Sciatic nerve (tissue), 2 donors: ENCODE results near the gene GLI2. TPM values are rescaled to one million over a fixed set of nuclear protein-coding genes. Genes with fewer than 3 reads are reported as not detected.
A peak's percentile ranks its signal among the peaks of the same experiment; 100 is the strongest.

ENCODE experiments used
- ATAC-seq: fragments of 200-7000 bp; cut with Tn5 transposase; one replicate; pipeline ENCODE4 v1.9.1; 2020; ENCODE audit warnings: mild to moderate bottlenecking, moderate library complexity
- DNase-seq: peaks from one replicate; pipeline ENCODE4 v3.0.0-alpha.2; 2020; ENCODE audit warnings: low spot score
- intact Hi-C: fragments of 100-400 bp; cut with DNase I; formaldehyde crosslinking; loops from one replicate; pipeline ENCODE4 v1.14.2; 2022
- total RNA-seq: library from RNA; stranded (reverse); fragmentation: NEBNext Ultra II Directional; extraction: Animal tissue kit (Norgen Biotek cat#: 25700); gene quantifications from one replicate; pipeline ENCODE4 v1.2.1, GENCODE V29; 2021
- donor health status: DM: no; HTN: no; CAD: no.
- donor health status: DM: no; HTN: no; CAD: no.

Gene GLI2
- total RNA-seq, 1 donor from 2014 or later, result 14.4 TPM

- intact Hi-C loops, result no loop called here
- ATAC-seq (peak; percentile 84), DNase-seq (peak; percentile 83)
Measured at GRCh38 chr2:120765678-120766469, 30.2 kb downstream of the GLI2 start.

- DNase-seq, result peak; percentile 32
- ATAC-seq, result no peak
- intact Hi-C loops, result no loop called here
Measured at GRCh38 chr2:120766470-120767351, 31.0 kb downstream of the GLI2 start.

GRCh38 chr2:120767486-120768005 lies 31.9 kb downstream of the GLI2 start:
- ATAC-seq, result no peak
- no peak for DNase-seq
- intact Hi-C loops, result no loop called here

- ATAC-seq, result no peak
- intact Hi-C loops, result no loop called here
Measured at GRCh38 chr2:120768112-120769048, 32.7 kb downstream of the GLI2 start.

DNA sequence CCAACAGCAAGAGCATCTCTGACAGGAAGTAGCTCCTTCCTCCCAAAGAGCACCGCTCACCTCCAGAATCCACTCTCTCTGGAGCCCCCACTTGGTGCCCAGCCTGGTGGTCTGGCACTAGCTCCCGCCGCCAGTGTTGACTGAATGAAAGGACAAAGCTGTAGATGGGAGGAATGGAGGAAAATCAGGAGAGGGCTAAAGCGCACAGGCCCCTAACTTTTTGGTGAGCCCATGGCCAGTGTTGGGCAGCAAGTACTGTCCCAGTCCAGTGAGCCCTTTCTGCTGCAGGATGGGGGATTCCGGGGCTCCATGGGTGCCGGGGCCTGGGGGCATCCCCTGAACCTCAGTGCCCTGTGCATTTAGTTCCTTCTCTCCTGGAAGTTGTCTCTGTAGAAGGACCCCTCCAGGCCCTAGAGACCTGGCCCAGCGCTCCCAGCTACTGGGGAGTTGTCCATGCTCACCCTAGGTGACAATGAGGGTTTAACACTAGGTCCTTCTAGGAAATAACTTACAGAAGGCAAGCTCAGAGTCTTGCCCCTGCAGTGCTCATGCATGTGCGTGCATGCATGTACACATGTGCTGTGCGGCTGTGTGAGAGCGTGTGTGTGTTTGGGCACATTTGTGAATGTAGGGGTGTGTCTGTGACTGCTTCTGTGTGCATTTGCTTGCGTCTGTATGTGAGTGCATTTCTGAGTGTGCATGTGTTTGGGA lies 33.6 kb downstream of the GLI2 start:
- intact Hi-C loops, result no loop called here
- DNase-seq, result no peak
- no peak for ATAC-seq

More at GRCh38 chr2:120768112-120769048, 32.7 kb downstream of the GLI2 start:
- no peak for DNase-seq

DNA sequence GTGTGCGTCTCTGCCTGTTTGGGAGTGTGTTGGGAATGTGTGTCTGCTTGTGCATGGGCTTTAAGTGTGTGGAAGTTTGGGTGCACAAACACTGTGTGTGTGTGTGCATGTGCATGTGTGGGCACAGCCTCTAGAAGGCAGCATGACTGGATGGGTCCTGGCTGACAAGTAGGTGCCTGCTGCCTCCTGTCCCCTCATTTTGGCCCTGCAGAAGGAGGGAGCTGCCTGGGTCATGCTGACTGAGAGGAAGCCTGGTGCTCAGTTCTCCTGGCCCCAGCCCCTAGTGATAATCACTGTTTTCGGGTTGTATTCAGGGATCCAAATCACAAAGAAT lies 34.1 kb downstream of the GLI2 start:
- intact Hi-C loops, result no loop called here
- ATAC-seq, result no peak
- DNase-seq, result no peak

DNA sequence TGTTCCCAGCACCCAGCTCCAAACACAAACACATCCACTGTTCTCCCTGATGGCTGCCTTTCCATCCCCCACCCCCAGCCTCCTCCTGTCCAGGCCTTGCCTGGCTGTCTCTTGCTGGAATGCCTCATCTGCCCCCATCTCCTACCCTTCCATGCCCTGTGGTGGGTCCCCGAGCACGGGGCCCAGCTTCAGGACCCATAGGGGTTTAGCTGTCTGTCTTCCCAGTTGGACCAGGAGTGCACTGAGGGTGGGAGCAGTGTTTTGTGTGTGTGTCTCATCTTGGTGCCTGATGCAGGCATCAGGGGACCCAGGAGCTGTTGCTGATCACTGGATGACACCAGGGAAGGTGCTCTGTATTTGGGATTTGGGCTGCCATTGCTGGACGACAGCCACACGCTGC lies 34.5 kb downstream of the GLI2 start:
- intact Hi-C loops, result no loop called here
- no peak for DNase-seq
- no peak for ATAC-seq

DNA sequence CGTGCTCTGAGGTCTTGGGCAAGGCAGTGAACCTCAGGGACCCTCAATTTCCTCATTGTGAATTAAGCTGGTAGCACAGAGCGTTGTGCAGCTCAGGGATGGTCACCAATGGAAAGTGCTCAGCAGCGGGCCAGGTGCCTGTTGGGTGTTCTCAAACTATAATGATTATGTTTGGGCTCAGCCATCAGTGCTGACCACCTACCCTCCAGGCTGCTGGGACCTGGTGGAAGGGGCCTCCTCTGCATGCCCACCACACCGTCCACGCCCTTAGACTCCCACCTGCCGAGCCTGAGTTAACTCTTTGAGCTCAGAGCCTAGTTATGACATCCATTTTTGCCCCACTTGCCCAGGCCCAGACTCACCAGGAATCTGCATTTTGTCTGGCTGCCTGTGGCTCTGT lies 35.0 kb downstream of the GLI2 start:
- ATAC-seq (no peak), DNase-seq (no peak)
- intact Hi-C loops, result no loop called here

DNA sequence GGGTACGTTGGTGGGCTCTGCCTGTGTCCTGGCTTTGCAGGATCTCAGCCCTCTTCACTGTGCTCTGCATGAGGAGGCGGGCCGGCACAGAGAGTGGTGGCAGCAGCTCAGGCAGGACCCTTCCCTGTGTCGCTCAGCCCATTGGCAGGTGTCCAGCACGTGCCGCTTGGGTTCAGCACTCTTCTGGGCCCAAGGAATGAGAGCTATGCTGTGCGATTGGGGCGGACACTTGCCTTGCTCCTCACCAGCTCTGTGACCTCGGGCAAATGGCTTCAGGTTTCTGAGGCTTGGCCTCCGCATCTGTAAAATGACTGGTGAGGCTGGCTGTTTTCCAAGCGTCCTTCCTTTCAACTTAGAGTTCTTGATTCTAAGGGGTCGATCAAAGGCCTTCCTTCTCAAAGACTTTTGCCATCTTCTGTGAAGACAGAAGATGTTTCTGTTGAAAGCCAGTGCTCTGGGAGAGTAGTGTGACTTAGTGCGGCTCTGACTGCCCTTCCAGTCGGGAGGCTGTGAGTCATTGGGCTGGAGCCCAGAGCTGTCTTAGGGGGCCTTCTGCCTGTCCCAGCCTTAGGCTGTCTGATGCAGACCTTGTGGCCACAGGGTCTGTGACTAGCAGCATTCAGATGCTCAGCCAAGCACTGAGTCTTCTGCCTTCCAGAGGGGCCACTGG lies 35.6 kb downstream of the GLI2 start:
- intact Hi-C loops, result no loop called here
- ATAC-seq, result peak; percentile 83
- no peak for DNase-seq

DNA sequence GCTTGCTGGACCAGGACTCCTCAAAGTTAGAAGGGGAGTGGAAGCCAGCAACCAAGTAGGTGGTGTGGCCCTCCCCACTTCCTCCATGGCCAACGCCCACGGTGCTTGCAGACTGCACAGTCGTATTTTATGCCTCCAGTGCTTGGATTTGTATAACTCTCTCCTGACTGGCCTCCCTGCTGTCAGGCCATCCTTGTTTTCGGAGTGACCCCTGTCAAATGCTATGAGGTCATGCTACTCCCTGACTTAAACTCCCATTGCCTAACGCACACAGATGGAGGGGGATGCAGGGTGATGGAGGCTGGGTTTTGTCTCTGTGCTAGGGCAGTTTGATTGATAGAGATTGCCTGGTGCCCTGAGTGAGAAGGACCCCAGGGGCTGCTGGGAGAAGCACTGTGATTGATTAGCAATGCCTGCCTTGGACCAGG lies 36.1 kb downstream of the GLI2 start:
- DNase-seq (no peak), ATAC-seq (peak; percentile 22)
- intact Hi-C loops, result no loop called here

DNA sequence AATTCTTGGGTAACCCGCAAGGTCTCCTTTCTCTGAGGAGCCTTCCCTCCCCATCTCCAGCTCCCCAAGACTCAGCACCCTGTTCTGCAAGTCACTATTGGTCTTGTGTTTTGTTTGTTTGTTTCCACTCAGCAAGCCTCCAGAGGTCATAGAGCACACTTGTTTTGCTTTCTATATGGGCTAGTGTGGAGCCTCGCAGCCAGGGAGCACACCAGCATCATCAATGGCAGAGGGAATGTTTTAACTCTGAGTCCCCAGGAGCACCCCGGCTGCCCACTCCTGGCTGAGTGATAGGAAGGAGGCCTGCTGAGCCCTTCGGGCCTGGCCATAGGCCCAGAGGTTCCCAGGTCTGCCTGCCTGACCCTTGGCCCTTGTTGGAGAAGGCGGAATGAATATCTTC lies 36.6 kb downstream of the GLI2 start:
- no peak for DNase-seq
- ATAC-seq, result no peak
- intact Hi-C loops, result no loop called here

GRCh38 chr2:120773186-120773800 lies 37.6 kb downstream of the GLI2 start:
- no peak for DNase-seq
- ATAC-seq, result no peak
- intact Hi-C loops, result no loop called here

- DNase-seq, result no peak
- no peak for ATAC-seq
- intact Hi-C loops, result no loop called here
Measured at GRCh38 chr2:120774557-120775160, 39.0 kb downstream of the GLI2 start.

- intact Hi-C loops, result no loop called here
- DNase-seq (no peak), ATAC-seq (no peak)
Measured at GRCh38 chr2:120775194-120775593, 39.5 kb downstream of the GLI2 start.

GRCh38 chr2:120775801-120776589 lies 40.3 kb downstream of the GLI2 start:
- intact Hi-C loops, result no loop called here
- no peak for ATAC-seq
- no peak for DNase-seq

DNA sequence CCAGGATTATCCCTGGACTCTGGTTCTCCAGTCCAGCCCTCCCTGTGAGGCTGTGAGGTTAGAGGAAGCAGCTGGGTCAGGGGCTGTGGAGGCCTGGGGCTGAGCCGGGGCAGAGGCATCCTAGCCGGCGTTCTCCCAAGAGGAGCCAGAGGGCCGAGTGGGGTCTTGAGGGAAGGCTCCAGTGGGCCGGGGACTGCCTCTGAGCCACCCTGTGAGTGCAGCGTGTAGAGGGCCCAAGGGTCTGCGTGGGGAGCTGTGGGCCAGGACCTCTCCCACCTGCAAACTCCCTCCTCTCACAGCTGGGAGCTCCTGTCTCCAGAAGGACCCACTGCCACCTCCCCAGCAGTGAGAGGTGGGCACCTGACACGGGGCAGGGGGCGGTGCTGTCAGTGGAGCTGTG lies 41.0 kb downstream of the GLI2 start:
- intact Hi-C loops, result no loop called here
- ATAC-seq, result no peak
- DNase-seq, result no peak
